ENCODE data around the gene BCAS3.
"Not testable (repeated sequence)": the region's sequence is repeated elsewhere in the genome, so short reads cannot be mapped to it uniquely, and the experiment has no call there.

The BCAS3 gene

GRCh38 chr17:61352781-61353491 is 675.3 kb downstream of the BCAS3 start:
- Mint-ChIP-seq H3K4me3 (no peak overlapping the region), H3K27ac (no peak overlapping the region), H3K9me3 (no peaks in the 10 kb centered on the region), H3K36me3 (ENCODE audit: low read depth) (no peaks in the 10 kb centered on the region), H3K4me1 (ENCODE audit: low read depth) (no peaks in the 10 kb centered on the region), H3K27me3 (ENCODE audit: low read depth) (peaks cover 3% of the 10 kb centered on the region)

GRCh38 chr17:61353615-61354014 is 676.0 kb downstream of the BCAS3 start:
- no peak overlapping the region for H3K4me3 Mint-ChIP-seq
- no peaks in the 10 kb centered on the region for H3K9me3 Mint-ChIP-seq
- H3K4me1 Mint-ChIP-seq (ENCODE audit: low read depth): no peaks in the 10 kb centered on the region
- no peaks in the 10 kb centered on the region for H3K27me3 Mint-ChIP-seq (ENCODE audit: low read depth)
- H3K36me3 Mint-ChIP-seq (ENCODE audit: low read depth): no peaks in the 10 kb centered on the region
- H3K27ac Mint-ChIP-seq: no peak overlapping the region

- H3K27ac Mint-ChIP-seq: no peak overlapping the region
- H3K4me3 Mint-ChIP-seq: no peak overlapping the region
- no peaks in the 10 kb centered on the region for H3K36me3 Mint-ChIP-seq (ENCODE audit: low read depth)
Observed at GRCh38 chr17:61354895-61355874, 677.5 kb downstream of the BCAS3 start.

DNA sequence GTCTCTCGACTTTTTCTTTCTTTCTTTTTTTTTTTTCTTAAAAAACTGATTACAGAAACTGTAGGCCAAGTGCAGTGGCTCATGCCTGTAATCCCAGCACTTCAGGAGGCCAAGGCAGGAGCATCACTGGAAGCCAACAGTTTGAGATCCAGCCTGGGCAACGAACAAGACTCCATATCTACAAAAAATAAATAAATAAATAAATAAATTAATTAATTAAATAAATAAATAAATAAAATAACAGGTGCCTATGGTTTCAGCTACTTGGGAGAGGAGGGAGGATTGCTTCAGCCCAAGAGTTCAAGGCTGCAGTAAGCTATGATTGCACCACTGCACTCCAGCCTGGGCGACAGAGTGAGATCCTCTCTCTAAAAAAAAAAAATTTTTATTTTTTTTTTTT is 679.4 kb downstream of the BCAS3 start:
- H3K27me3 Mint-ChIP-seq (ENCODE audit: low read depth); H3K36me3 Mint-ChIP-seq (ENCODE audit: low read depth); H3K27ac Mint-ChIP-seq; H3K9me3 Mint-ChIP-seq; H3K4me1 Mint-ChIP-seq (ENCODE audit: low read depth); H3K4me3 Mint-ChIP-seq: not testable (repeated sequence)

More at GRCh38 chr17:61354895-61355874, 677.5 kb downstream of the BCAS3 start:
- Mint-ChIP-seq H3K27me3 (ENCODE audit: low read depth) (no peaks in the 10 kb centered on the region), H3K9me3 (no peaks in the 10 kb centered on the region), H3K4me1 (ENCODE audit: low read depth) (peaks cover 1% of the 10 kb centered on the region)

DNA sequence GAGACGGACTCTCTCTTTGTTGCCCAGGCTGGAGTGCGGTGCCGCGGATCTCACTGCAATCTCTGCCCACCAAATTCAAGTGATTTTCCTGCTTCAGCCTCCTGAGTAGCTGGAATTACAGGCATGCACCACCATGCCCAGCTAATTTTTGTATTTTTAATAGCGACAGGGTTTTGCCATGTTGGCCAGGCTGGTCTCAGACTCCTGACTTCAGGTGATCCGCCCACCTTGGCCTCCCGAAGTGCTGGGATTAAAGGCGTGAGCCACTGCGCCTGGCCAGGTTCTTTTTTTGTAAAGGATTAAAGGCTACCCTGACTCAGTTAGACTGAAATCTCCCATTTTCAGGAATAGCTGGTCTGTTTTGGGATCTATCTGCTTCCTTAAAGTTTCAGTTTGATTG is 681.9 kb downstream of the BCAS3 start:
- not testable (repeated sequence) for H3K27ac Mint-ChIP-seq; H3K27me3 Mint-ChIP-seq (ENCODE audit: low read depth); H3K36me3 Mint-ChIP-seq (ENCODE audit: low read depth); H3K4me3 Mint-ChIP-seq; H3K4me1 Mint-ChIP-seq (ENCODE audit: low read depth); H3K9me3 Mint-ChIP-seq

DNA sequence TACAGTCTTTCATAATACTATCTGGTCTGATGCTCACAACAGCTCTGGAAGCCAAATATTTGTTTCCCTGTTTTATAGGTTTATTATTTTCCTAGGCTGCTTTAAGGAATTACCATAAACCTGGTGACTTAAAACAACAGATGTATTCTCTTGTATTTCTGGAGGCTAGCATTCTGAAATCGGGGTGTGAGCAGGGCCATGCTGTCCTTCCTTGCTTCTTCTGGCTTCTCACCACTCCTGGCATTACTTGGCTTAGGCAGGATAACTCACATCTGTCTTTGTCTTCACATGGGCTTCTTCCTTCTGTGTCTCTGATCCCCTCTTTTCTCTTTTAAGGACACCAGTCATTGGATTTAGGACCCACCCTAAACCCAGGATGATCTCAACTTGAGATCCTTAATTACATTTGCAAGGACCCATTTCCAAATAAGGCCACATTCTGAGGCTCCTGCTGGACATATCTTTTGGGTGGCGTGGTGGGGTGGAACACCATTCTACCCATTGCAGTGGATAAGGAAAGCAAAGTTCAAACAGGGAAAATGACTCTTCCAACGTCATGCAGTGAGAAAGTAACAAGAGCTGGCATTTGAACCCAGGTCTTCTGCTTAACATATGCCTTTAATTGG is 682.8 kb downstream of the BCAS3 start:
- H3K4me1 Mint-ChIP-seq (ENCODE audit: low read depth): peaks cover 1% of the 10 kb centered on the region
- no peak overlapping the region for H3K4me3 Mint-ChIP-seq
- no peak overlapping the region for H3K27ac Mint-ChIP-seq
- no peaks in the 10 kb centered on the region for H3K36me3 Mint-ChIP-seq (ENCODE audit: low read depth)
- H3K9me3 Mint-ChIP-seq: no peaks in the 10 kb centered on the region
- H3K27me3 Mint-ChIP-seq (ENCODE audit: low read depth): no peaks in the 10 kb centered on the region

- Mint-ChIP-seq H3K4me1 (ENCODE audit: low read depth) (peaks cover 1% of the 10 kb centered on the region), H3K27me3 (ENCODE audit: low read depth) (no peaks in the 10 kb centered on the region), H3K4me3 (no peak overlapping the region), H3K9me3 (no peaks in the 10 kb centered on the region), H3K36me3 (ENCODE audit: low read depth) (no peaks in the 10 kb centered on the region), H3K27ac (no peak overlapping the region)
Observed at GRCh38 chr17:61361084-61361483, 683.4 kb downstream of the BCAS3 start.

DNA sequence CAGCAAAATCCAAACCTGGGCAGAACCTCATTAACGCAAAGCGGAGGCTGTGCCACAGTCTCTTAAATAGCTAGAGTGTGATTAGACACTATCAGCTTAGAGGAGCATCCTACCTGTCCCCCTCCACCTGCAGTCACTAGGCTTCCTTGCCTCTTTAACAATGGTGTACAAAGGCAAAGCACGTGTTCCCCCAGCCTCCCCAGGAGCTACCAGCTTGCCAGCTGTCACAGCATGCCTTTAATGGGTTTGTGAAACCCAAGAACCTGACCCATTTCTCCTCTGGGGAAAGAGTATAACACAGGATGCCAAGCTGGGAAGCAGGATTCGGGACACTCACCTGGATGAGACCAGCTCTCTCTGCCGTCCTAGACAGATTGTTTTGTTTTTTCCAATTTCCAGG is 684.7 kb downstream of the BCAS3 start:
- H3K27me3 Mint-ChIP-seq (ENCODE audit: low read depth): no peaks in the 10 kb centered on the region
- H3K9me3 Mint-ChIP-seq: no peaks in the 10 kb centered on the region
- no peak overlapping the region for H3K4me3 Mint-ChIP-seq
- H3K27ac Mint-ChIP-seq: no peak overlapping the region
- H3K36me3 Mint-ChIP-seq (ENCODE audit: low read depth): no peaks in the 10 kb centered on the region
- H3K4me1 Mint-ChIP-seq (ENCODE audit: low read depth): peaks cover 1% of the 10 kb centered on the region

- Mint-ChIP-seq H3K4me1 (ENCODE audit: low read depth) (peaks cover 1% of the 10 kb centered on the region), H3K36me3 (ENCODE audit: low read depth) (no peaks in the 10 kb centered on the region), H3K9me3 (no peaks in the 10 kb centered on the region), H3K4me3 (no peak overlapping the region), H3K27ac (no peak overlapping the region), H3K27me3 (ENCODE audit: low read depth) (no peaks in the 10 kb centered on the region)
Observed at GRCh38 chr17:61362852-61363600, 685.4 kb downstream of the BCAS3 start.

GRCh38 chr17:61363601-61364462 is 686.2 kb downstream of the BCAS3 start:
- Mint-ChIP-seq H3K4me1 (ENCODE audit: low read depth) (no peaks in the 10 kb centered on the region), H3K36me3 (ENCODE audit: low read depth) (no peaks in the 10 kb centered on the region), H3K4me3 (no peak overlapping the region), H3K27ac (no peak overlapping the region), H3K27me3 (ENCODE audit: low read depth) (no peaks in the 10 kb centered on the region), H3K9me3 (no peaks in the 10 kb centered on the region)

DNA sequence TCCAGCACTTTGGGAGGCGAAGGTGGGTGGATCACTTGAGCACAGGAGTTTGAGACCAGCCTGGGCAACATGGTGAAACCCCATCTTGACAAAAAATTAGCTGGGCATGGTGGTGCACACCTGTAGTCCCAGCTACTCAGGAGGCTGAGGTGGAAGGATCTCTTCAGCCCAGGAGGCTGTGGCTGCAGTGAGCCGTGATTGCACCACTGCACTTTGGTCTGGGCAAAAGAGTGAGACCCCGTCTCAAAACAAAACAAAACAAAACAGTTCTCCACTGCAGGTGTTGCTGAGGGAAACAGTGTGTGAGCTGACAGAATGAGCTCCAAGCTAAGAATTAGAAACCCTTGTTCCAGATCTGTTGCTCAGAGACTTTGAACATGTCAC is 686.8 kb downstream of the BCAS3 start:
- H3K4me3 Mint-ChIP-seq: no peak overlapping the region
- H3K27me3 Mint-ChIP-seq (ENCODE audit: low read depth): no peaks in the 10 kb centered on the region
- H3K36me3 Mint-ChIP-seq (ENCODE audit: low read depth): no peaks in the 10 kb centered on the region
- no peak overlapping the region for H3K27ac Mint-ChIP-seq
- H3K4me1 Mint-ChIP-seq (ENCODE audit: low read depth): no peaks in the 10 kb centered on the region
- no peaks in the 10 kb centered on the region for H3K9me3 Mint-ChIP-seq

GRCh38 chr17:61366076-61366714 is 688.5 kb downstream of the BCAS3 start:
- no peaks in the 10 kb centered on the region for H3K9me3 Mint-ChIP-seq
- H3K4me3 Mint-ChIP-seq: no peak overlapping the region
- H3K27ac Mint-ChIP-seq: no peak overlapping the region
- H3K36me3 Mint-ChIP-seq (ENCODE audit: low read depth): no peaks in the 10 kb centered on the region
- no peaks in the 10 kb centered on the region for H3K4me1 Mint-ChIP-seq (ENCODE audit: low read depth)
- no peaks in the 10 kb centered on the region for H3K27me3 Mint-ChIP-seq (ENCODE audit: low read depth)

- H3K4me3 Mint-ChIP-seq: no peak overlapping the region
- no peaks in the 10 kb centered on the region for H3K36me3 Mint-ChIP-seq (ENCODE audit: low read depth)
- H3K9me3 Mint-ChIP-seq: no peaks in the 10 kb centered on the region
- H3K27me3 Mint-ChIP-seq (ENCODE audit: low read depth): no peaks in the 10 kb centered on the region
- H3K4me1 Mint-ChIP-seq (ENCODE audit: low read depth): no peaks in the 10 kb centered on the region
- H3K27ac Mint-ChIP-seq: no peak overlapping the region
Observed at GRCh38 chr17:61366715-61367413, 689.2 kb downstream of the BCAS3 start.

All from T-helper 1 cell treated with Interleukin-12 subunit alpha and Interleukin-12 subunit beta and Interleukin-4 antibody, amounts not matched to agents 30 μg/mL and 1 μg/mL, for 36 hours (primary cell).